ENCODE results near the gene ADGRA1. TPM values are rescaled to one million over a fixed set of nuclear protein-coding genes. Genes with fewer than 3 reads are reported as not detected.

Gene ADGRA1
- total and polyA plus RNA-seq, 4 donors: 3.4 to 31.1 (median 16.1) TPM

DNA sequence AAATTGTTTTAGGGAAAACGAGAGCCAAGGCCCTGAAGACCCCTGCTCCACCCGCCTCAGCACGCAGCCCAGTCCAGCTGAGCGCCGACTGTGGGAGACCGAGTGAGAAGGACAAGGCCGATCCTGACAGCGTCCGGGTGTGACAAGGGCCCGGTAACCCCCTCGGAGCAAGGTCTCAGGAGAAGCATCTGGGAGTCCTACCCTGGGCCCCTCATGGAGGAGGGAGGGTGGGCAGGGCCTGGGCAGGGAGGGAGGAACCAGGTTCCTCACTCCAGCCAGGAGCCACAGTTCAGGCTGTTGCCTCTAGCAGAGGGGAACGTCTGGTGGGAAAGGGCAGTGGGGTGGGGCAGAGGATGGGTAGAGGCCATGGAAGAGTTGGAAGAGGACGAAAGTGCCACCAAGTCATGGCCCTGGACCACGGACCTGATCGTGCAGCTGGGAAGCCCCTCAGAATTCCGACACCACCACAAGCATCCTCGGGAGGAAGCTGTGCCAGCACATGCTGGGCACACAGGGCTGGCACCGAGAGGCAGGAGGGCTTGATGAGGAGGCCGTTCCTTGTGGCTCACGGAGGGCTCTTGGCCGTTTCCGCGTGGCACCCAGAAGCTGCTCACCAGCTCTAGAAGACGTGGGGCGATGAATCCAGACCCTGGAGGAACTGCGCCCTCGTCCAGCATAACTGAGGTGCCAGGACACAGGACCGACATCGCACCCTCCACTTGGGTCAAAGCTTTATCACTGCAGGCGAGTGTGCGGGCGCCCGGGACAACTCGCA lies 70.1 kb downstream of the ADGRA1 start:
- H3K9me3 ChIP-seq (ENCODE audit: control insufficient read depth, insufficient read depth, low read length): no peaks in the 10 kb centered on the region
- peaks cover 35% of the 10 kb centered on the region for H3K4me1 ChIP-seq (ENCODE audit: control insufficient read depth, insufficient read depth, low read length)
- peaks cover 11% of the 10 kb centered on the region for H3K36me3 ChIP-seq (ENCODE audit: control insufficient read depth, insufficient read depth, low read length)
- peaks cover 3% of the 10 kb centered on the region for H3K27me3 ChIP-seq (ENCODE audit: control insufficient read depth, insufficient read depth, low read length)
- H3K4me3 ChIP-seq (ENCODE audit: low read depth, low read length): no peak overlapping the region
- no peak overlapping the region for H3K27ac ChIP-seq (ENCODE audit: low read depth, low read length)
- DNase-seq (ENCODE audit: low read depth in 4 of 6, low spot score in 6 of 6): no peak
- 85% methylated on average over 33 of the region's 34 CpGs for WGBS (ENCODE audit: insufficient coverage)

DNA sequence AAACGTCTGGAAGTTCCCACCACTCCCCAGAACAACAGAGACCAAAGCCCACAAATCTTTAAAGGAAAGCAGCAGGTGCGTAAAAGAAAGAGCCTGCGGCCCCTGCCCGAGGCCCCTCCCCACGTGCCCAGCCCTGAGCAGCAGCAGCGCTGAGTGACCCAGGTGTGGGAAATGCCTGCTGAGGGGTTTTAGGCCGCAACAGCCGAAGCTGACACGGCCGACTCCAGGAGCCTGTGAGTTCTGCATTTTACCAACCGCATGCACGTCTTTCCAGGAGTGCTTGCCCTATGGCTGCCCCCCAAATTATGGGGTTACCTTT lies 70.7 kb downstream of the ADGRA1 start:
- Histone ChIP-seq H3K27me3 (ENCODE audit: control insufficient read depth, insufficient read depth, low read length) (peaks cover 3% of the 10 kb centered on the region), H3K4me3 (ENCODE audit: low read depth, low read length) (no peak overlapping the region), H3K4me1 (ENCODE audit: control insufficient read depth, insufficient read depth, low read length) (peaks cover 40% of the 10 kb centered on the region), H3K27ac (ENCODE audit: low read depth, low read length) (no peak overlapping the region), H3K36me3 (ENCODE audit: control insufficient read depth, insufficient read depth, low read length) (peaks cover 12% of the 10 kb centered on the region), H3K9me3 (ENCODE audit: control insufficient read depth, insufficient read depth, low read length) (no peaks in the 10 kb centered on the region)
- no peak for DNase-seq (ENCODE audit: low read depth in 4 of 6, low spot score in 6 of 6)
- 62% methylated on average over 11 of the region's 12 CpGs for WGBS (ENCODE audit: insufficient coverage)

DNA sequence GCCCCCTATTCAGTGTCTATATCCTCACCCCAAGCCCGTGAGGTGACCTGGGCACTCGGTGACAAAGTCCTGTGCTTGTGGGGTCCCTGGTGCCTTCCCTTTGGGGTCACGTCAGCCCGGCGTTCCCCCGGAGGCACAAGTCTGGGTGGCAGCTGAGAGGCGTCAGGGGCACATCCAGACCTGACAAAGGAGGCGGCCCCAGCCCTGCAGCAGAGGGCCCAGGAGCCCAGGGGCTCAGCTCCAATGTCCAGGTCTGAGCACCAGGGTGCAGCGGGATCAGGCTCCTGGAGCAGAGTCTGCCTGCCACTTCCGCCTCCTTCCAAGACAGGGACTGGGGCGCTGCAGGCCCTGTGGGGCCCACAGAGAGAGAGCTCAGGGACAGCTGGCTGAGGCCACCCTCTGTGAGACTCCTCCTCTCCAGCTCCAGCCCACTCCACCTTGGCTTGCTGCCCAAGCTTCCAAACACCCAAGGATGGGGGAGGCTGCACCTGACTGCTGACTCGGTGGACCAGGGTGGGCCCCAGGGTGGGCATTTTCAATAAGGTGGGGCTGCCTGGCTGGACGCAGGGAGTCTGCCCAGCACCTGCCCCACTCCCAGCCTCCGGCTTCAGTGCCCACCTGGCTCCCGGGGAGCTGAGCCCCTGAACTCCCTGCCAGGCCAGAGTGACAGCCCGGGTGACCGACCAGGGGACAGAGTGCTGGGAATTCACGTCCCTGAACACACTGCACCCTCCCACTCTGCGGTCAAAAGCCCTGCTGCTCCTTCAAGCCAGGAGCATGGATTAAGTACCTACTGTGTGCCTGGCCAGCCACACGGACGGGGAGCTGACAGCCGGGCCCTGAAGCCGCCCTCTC lies 71.3 kb downstream of the ADGRA1 start:
- Histone ChIP-seq H3K36me3 (ENCODE audit: control insufficient read depth, insufficient read depth, low read length) (peaks cover 17% of the 10 kb centered on the region), H3K27me3 (ENCODE audit: control insufficient read depth, insufficient read depth, low read length) (peaks cover 3% of the 10 kb centered on the region), H3K4me1 (ENCODE audit: control insufficient read depth, insufficient read depth, low read length) (peaks cover 46% of the 10 kb centered on the region), H3K9me3 (ENCODE audit: control insufficient read depth, insufficient read depth, low read length) (no peaks in the 10 kb centered on the region), H3K27ac (ENCODE audit: low read depth, low read length) (no peak overlapping the region), H3K4me3 (ENCODE audit: low read depth, low read length) (no peak overlapping the region)
- peak in 2 of 6 donors; percentile 40 to 47 for DNase-seq (ENCODE audit: low read depth in 4 of 6, low spot score in 6 of 6)
- WGBS (ENCODE audit: insufficient coverage): 45% methylated on average over 21 of the region's 23 CpGs

DNA sequence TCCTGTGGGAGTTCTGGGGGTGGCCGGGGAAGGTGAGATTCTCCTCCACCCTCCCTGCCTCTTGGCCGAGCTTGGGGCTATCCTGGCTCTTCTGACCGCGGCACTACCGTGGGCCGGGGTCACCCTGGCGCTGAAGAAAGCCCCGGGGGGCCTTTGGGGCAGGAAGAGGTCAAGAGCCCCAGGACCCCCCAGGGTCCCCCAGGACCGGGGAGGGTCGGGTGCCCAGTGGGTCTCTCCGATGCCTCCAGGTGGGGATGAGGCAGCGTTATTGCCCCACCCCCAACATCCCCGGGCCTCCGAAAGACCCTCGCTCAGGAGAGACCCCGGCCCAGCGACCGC lies 71.9 kb downstream of the ADGRA1 start:
- DNase-seq (ENCODE audit: low read depth in 4 of 6, low spot score in 6 of 6): no peak
- H3K9me3 ChIP-seq (ENCODE audit: control insufficient read depth, insufficient read depth, low read length): no peaks in the 10 kb centered on the region
- peaks cover 52% of the 10 kb centered on the region for H3K4me1 ChIP-seq (ENCODE audit: control insufficient read depth, insufficient read depth, low read length)
- H3K27me3 ChIP-seq (ENCODE audit: control insufficient read depth, insufficient read depth, low read length): peaks cover 3% of the 10 kb centered on the region
- WGBS (ENCODE audit: insufficient coverage): 3% methylated on average over 7 of the region's 18 CpGs
- peaks cover 23% of the 10 kb centered on the region for H3K36me3 ChIP-seq (ENCODE audit: control insufficient read depth, insufficient read depth, low read length)
- H3K27ac ChIP-seq (ENCODE audit: low read depth, low read length): no peak overlapping the region
- H3K4me3 ChIP-seq (ENCODE audit: low read depth, low read length): no peak overlapping the region

DNA sequence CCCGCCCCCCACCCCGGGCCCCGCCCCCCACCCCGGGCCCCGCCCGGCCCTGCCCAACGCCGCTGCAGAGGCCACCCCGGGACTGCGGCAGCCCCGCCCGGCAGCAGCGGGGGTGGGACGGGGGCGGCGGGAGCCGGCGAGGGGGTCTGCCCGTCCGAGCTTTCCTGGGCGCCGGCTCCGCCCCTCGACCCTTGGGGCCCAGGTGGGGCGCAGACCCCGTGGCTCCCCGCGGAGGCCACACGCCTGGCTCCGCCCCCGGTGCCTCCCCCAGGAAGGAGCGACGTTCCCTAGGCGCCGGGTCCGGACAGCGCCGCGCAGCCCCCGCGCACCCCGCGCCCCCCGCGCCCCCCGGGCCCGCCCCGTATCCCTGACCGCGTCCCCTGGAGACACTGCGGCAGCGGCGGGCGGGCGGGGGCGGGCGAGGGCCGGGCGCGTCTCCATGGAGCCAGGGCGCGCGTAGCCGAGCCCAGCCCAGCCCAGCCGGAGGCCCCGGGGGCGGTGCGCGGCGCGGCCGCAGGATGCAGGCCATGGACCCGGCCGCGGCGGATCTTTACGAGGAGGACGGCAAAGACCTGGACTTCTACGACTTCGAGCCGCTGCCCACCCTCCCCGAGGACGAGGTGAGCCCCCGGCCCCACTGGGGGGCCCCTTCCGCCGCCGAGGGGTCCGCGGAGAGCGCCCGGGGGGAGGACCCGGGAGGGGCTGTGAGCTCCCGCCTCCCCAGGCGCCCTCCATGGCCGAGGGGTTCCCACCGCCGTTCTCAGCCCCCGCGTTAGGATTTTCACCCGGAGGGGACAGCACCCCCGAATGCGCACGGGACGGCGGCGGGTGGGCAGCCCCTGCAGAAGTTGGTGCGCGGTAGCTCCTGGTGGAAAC lies 72.5 kb downstream of the ADGRA1 start, which contains the start of gene KNDC1:
TSS of gene KNDC1 (plus strand) at position 270 of the 876 bp plus-strand sequence. CDS start at position 519, 249 bp downstream.
- H3K4me3 ChIP-seq (ENCODE audit: low read depth, low read length): peak within 1 kb of the TSS; percentile 54
- no peak within 1 kb of the TSS for H3K27ac ChIP-seq (ENCODE audit: low read depth, low read length)
- WGBS (ENCODE audit: insufficient coverage): under 1% methylated on average over 93 of the region's 108 CpGs
- H3K36me3 ChIP-seq (ENCODE audit: control insufficient read depth, insufficient read depth, low read length): peaks cover 29% of the 10 kb centered on the region
- peak in 2 of 6 donors; percentile 61 to 64 for DNase-seq (ENCODE audit: low read depth in 4 of 6, low spot score in 6 of 6)
- peaks cover 58% of the 10 kb centered on the region for H3K4me1 ChIP-seq (ENCODE audit: control insufficient read depth, insufficient read depth, low read length)
- H3K27me3 ChIP-seq (ENCODE audit: control insufficient read depth, insufficient read depth, low read length): peaks cover 3% of the 10 kb centered on the region
- H3K9me3 ChIP-seq (ENCODE audit: control insufficient read depth, insufficient read depth, low read length): no peaks in the 10 kb centered on the region

DNA sequence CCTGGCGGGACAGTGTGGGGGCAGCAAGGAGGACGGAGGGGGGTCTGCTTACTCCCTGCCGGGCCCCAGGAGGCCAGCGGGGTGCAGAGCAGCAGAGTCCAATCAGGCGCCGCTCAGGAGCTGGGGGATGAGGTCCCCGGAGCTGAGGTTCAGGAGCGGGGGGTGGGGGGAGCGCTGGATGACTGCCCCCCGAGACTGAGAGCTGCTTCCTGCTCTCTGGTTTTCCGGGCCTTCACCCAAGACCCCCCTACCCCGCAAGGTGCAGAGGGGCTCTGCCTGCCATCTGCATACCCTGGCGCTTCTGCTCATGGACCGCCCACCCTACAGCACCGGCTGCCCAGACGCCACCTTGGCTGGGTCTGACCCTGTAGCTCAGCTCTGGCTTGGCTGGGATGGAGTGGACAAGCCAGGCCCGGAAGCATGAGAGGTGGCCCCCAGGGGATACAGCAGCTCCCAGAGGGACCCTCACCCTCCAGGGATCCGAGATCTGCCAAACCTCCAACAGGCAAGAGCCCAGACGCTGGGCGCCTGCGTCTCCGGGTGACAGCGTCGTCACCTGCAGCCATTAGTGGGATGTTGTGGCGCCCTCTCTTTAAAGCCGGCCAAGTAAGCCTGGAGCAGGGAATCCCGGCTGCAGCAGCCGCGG lies 73.2 kb downstream of the ADGRA1 start:
- Histone ChIP-seq H3K27ac (ENCODE audit: low read depth, low read length) (no peak overlapping the region), H3K36me3 (ENCODE audit: control insufficient read depth, insufficient read depth, low read length) (peaks cover 36% of the 10 kb centered on the region), H3K4me3 (ENCODE audit: low read depth, low read length) (peak overlapping the region; percentile 54), H3K4me1 (ENCODE audit: control insufficient read depth, insufficient read depth, low read length) (peaks cover 60% of the 10 kb centered on the region), H3K9me3 (ENCODE audit: control insufficient read depth, insufficient read depth, low read length) (no peaks in the 10 kb centered on the region), H3K27me3 (ENCODE audit: control insufficient read depth, insufficient read depth, low read length) (peaks cover 3% of the 10 kb centered on the region)
- WGBS (ENCODE audit: insufficient coverage): 6% methylated on average over 24 of the region's 29 CpGs
- DNase-seq (ENCODE audit: low read depth in 4 of 6, low spot score in 6 of 6): peak in 2 of 6 donors; percentile 39 to 47

DNA sequence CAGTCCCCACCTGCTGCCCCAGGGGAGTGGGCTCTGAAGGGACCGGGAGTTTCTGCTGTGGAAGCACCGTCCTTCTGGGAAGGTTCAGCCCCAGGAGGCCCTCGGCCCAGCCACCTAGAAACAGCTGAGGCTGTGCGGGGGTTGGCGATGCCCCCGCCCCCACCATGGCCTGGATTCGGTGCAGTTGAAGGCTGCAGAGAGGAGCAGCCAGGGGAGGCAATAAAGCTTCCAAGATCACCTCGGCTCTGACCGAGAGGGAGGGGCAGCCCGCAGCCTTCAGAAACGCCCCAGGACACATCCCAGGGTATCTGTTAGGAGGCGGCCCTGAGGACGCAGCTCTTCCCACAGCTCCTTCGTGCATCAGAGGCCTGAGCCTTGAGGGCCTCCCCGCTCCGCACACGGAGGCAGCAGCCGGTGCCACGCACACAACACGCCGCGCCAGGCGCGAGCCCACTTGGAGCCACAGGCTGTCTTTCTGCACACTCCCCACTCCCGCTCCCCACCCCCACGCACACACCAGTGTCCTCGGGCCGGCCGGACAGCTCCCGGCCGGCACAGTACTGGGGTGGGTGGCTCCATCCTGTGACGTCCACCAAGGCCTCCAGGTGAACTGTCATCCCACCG lies 73.9 kb downstream of the ADGRA1 start:
- H3K4me3 ChIP-seq (ENCODE audit: low read depth, low read length): peak overlapping the region; percentile 54
- H3K4me1 ChIP-seq (ENCODE audit: control insufficient read depth, insufficient read depth, low read length): peaks cover 65% of the 10 kb centered on the region
- peaks cover 3% of the 10 kb centered on the region for H3K27me3 ChIP-seq (ENCODE audit: control insufficient read depth, insufficient read depth, low read length)
- H3K27ac ChIP-seq (ENCODE audit: low read depth, low read length): no peak overlapping the region
- H3K36me3 ChIP-seq (ENCODE audit: control insufficient read depth, insufficient read depth, low read length): peaks cover 42% of the 10 kb centered on the region
- WGBS (ENCODE audit: insufficient coverage): 50% methylated on average over 32 of the region's 33 CpGs
- H3K9me3 ChIP-seq (ENCODE audit: control insufficient read depth, insufficient read depth, low read length): no peaks in the 10 kb centered on the region
- no peak for DNase-seq (ENCODE audit: low read depth in 4 of 6, low spot score in 6 of 6)

DNA sequence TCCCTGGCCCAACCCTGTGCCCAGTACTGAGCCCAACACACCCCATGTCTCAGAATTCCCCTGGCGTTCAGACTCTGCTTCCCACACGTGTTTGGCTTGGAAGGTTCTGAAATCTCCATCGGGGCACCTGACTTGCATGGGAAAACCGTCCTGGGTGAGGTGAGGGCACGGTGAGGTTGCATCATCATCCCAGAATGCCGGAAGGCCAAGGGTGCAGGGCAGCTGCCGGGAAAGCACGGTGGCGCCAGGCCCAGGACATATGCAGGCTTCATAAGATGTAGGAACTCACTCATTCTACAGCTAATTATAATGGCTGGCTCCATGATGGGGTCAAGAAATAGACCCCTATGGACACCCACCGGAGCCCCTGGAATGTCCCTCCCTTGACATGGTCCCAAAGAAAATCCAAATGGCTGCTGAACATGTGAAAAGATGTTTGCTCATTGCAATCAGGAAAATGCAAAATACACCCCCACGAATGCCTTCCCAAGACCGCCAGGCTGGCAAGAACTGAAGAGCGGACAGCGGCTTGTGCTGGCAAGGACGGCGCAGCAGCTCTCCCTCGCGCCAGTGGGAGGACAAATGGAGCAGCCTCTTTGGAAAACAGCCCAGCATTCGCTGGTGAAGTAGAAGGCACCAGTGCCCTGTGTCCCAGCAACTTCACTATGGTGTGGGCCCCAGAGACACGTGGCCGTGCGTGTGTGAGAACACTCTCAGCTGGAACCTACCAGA lies 74.6 kb downstream of the ADGRA1 start:
- no peaks in the 10 kb centered on the region for H3K9me3 ChIP-seq (ENCODE audit: control insufficient read depth, insufficient read depth, low read length)
- peaks cover 72% of the 10 kb centered on the region for H3K4me1 ChIP-seq (ENCODE audit: control insufficient read depth, insufficient read depth, low read length)
- 49% methylated on average over 21 of the region's 22 CpGs for WGBS (ENCODE audit: insufficient coverage)
- peaks cover 49% of the 10 kb centered on the region for H3K36me3 ChIP-seq (ENCODE audit: control insufficient read depth, insufficient read depth, low read length)
- H3K4me3 ChIP-seq (ENCODE audit: low read depth, low read length): no peak overlapping the region
- H3K27ac ChIP-seq (ENCODE audit: low read depth, low read length): no peak overlapping the region
- DNase-seq (ENCODE audit: low read depth in 4 of 6, low spot score in 6 of 6): peak in 4 of 6 donors; percentile 47 to 85 (median 68)
- peaks cover 3% of the 10 kb centered on the region for H3K27me3 ChIP-seq (ENCODE audit: control insufficient read depth, insufficient read depth, low read length)

Data from spinal cord (tissue), 10 donors.